Stomach (tissue), 9 donors: ENCODE results near the gene RAB7B. TPM values are rescaled to one million over a fixed set of nuclear protein-coding genes. Genes with fewer than 3 reads are reported as not detected.

Experiments
- DNase-seq, 2 donors: peaks; one replicate each; pipeline versions ENCODE4 v3.0.0 to v3.0.0-alpha.2; 2013 to 2019
- H3K27ac ChIP-seq, 5 donors: fragments of 200-600 bp in 4 of 5; sonication (generic) in 4 of 5; one replicate each; pipeline ENCODE4 v1.5.1; 2013 to 2019; ENCODE audit warnings: mild to moderate bottlenecking in 1 of 5, moderate library complexity in 1 of 5
- H3K27me3 ChIP-seq, 3 donors: fragments of 200-600 bp; sonication (generic); one replicate each; pipeline ENCODE4 v1.5.1; 2017 to 2019; ENCODE audit warnings: mixed run types in 1 of 3
- H3K36me3 ChIP-seq, 4 donors: fragments of 200-600 bp; sonication (generic); 1 replicate in 3 of 4; 2 replicates in 1 of 4; pipeline ENCODE4 v1.5.1; 2016 to 2019
- H3K4me1 ChIP-seq, 4 donors: fragments of 200-600 bp; sonication (generic); one replicate each; pipeline ENCODE4 v1.5.1; 2016 to 2019
- H3K4me3 ChIP-seq, 4 donors: fragments of 200-600 bp; sonication (generic) in 3 of 4; one replicate each; pipeline ENCODE4 v1.5.1; 2016 to 2019; ENCODE audit warnings: mild to moderate bottlenecking in 1 of 4
- H3K9me3 ChIP-seq, 4 donors: fragments of 200-600 bp; sonication (generic); one replicate each; pipeline ENCODE4 v1.5.1; 2016 to 2019
- CTCF ChIP-seq, 7 experiments: fragments of 450-650 bp in 4 of 7; fragments of 200-600 bp in 3 of 7; sonication (generic) in 3 of 7; IDR thresholded peaks; one replicate each; pipeline ENCODE4 v1.5.1; 2016 to 2019; ENCODE audit warnings: antibody characterized with exemption in 7 of 7, control low read depth in 2 of 7, mild to moderate bottlenecking in 1 of 7
- EP300 ChIP-seq: sonication (generic); formaldehyde crosslinking; IDR thresholded peaks from one replicate; pipeline ENCODE4 v1.6.1; 2017; ENCODE audit warnings: antibody characterized with exemption
- POLR2A ChIP-seq, 4 donors: fragments of 450-650 bp; IDR thresholded peaks; one replicate each; pipeline ENCODE4 v1.6.1; 2016; ENCODE audit warnings: antibody characterized with exemption in 4 of 4, control low read depth in 2 of 4, mild to moderate bottlenecking in 1 of 4, moderate library complexity in 1 of 4
- POLR2AphosphoS5 ChIP-seq, 3 donors: sonication (generic); formaldehyde crosslinking; IDR thresholded peaks; one replicate each; pipeline ENCODE4 v1.6.1; 2016; ENCODE audit warnings: antibody characterized with exemption in 3 of 3
- WGBS, 5 donors: extraction: QIAGEN DNeasy Blood & Tissue Kit in 3 of 5; methylation state at CpG; one replicate each; pipeline versions ENCODE4 v1.1.5 to v1.1.7; 2013 to 2018; 5-methylcytosine and 5-hydroxymethylcytosine counted together
- intact Hi-C: fragments of 100-400 bp; cut with DNase I; formaldehyde crosslinking; loops from one replicate; pipeline ENCODE4 v1.15.1; 2023; ENCODE audit warnings: low total_unique reads
- polyA plus RNA-seq, 3 donors: library from polyadenylated mRNA; stranded (reverse); fragments of 200-250 nt; gene quantifications; one replicate each; pipeline ENCODE4 v1.2.3, GENCODE V29; 2013
- total RNA-seq, 5 donors: library from RNA; depleted of rRNA; stranded (reverse); fragments of >200 nt; gene quantifications; one replicate each; pipeline versions ENCODE4 v1.1.0 to v1.2.3, GENCODE V29; 2014 to 2016
- donor health status: healthy with polysubstance abuse.
- donor health status: Bipolar disorder and iron deficiency.
- donor health status: healthy.

Gene RAB7B
- total and polyA plus RNA-seq, 8 donors, result 0.89 to 14.0 (median 6.2) TPM; not detected in 1

GRCh38 chr1:206013026-206013795 is 10.0 kb upstream of the RAB7B start:
- 80 to 92% (median 88%) methylated on average over 6 of the region's 6 CpGs for WGBS, 5 donors
- no peak for DNase-seq
- Histone ChIP-seq H3K4me1 (peaks cover 0 to 36% (median 10%) of the 10 kb centered on the region in 4 donors), H3K9me3 (no peaks in the 10 kb centered on the region), H3K27ac (peak overlapping the region in 1 of 5 donors; percentile 73), H3K4me3 (no peak overlapping the region), H3K36me3 (peaks cover 0 to 50% (median 21%) of the 10 kb centered on the region in 4 donors), H3K27me3 (no peaks in the 10 kb centered on the region)
- no peak for TF ChIP-seq EP300
- no peak for TF ChIP-seq POLR2A (IDR thresholded peaks at IDR 0.05)
- no peak for TF ChIP-seq POLR2AphosphoS5 (IDR thresholded peaks at IDR 0.05)
- TF ChIP-seq CTCF (IDR thresholded peaks at IDR 0.05), result no peak
- intact Hi-C loops, result no loop called here

- Histone ChIP-seq H3K4me1 (peaks cover 0 to 36% (median 8%) of the 10 kb centered on the region in 4 donors), H3K36me3 (peaks cover 0 to 50% (median 21%) of the 10 kb centered on the region in 4 donors), H3K9me3 (no peaks in the 10 kb centered on the region), H3K27me3 (no peaks in the 10 kb centered on the region), H3K4me3 (no peak overlapping the region), H3K27ac (peak overlapping the region; percentile 16 to 73 (median 64))
- TF ChIP-seq POLR2AphosphoS5 (IDR thresholded peaks at IDR 0.05) (peak in 2 of 3 donors; percentile 20 to 65), POLR2A (IDR thresholded peaks at IDR 0.05) (no peak)
- peak; percentile 82 to 90 for DNase-seq
- intact Hi-C loops, result no loop called here
- 38 to 58% (median 50%) methylated on average over 17 of the region's 17 CpGs for WGBS, 5 donors
Measured at GRCh38 chr1:206012086-206012859, 9.1 kb upstream of the RAB7B start.

GRCh38 chr1:206011057-206011456 is 7.9 kb upstream of the RAB7B start:
- TF ChIP-seq POLR2AphosphoS5 (IDR thresholded peaks at IDR 0.05) (no peak), POLR2A (IDR thresholded peaks at IDR 0.05) (no peak), EP300 (no peak), CTCF (IDR thresholded peaks at IDR 0.05) (no peak)
- Histone ChIP-seq H3K27me3 (no peaks in the 10 kb centered on the region), H3K4me3 (no peak overlapping the region), H3K9me3 (no peaks in the 10 kb centered on the region), H3K4me1 (peaks cover 1 to 44% (median 8%) of the 10 kb centered on the region in 4 donors), H3K27ac (peak overlapping the region in 3 of 5 donors; percentile 4 to 73 (median 66)), H3K36me3 (peaks cover 0 to 49% (median 21%) of the 10 kb centered on the region in 4 donors)
- WGBS, 5 donors, result 78 to 88% (median 86%) methylated on average over 7 to 8 of the region's 8 CpGs
- intact Hi-C loops, result no loop called here
- DNase-seq, result no peak

GRCh38 chr1:206010060-206010459 is 6.9 kb upstream of the RAB7B start:
- TF ChIP-seq CTCF (IDR thresholded peaks at IDR 0.05), result no peak
- no peak for TF ChIP-seq EP300
- TF ChIP-seq POLR2A (IDR thresholded peaks at IDR 0.05), result no peak
- TF ChIP-seq POLR2AphosphoS5 (IDR thresholded peaks at IDR 0.05), result no peak
- intact Hi-C loops, result no loop called here
- Histone ChIP-seq H3K4me3 (no peak overlapping the region), H3K27me3 (no peaks in the 10 kb centered on the region), H3K27ac (no peak overlapping the region), H3K9me3 (no peaks in the 10 kb centered on the region), H3K36me3 (peaks cover 0 to 41% (median 20%) of the 10 kb centered on the region in 4 donors), H3K4me1 (peaks cover 0 to 51% (median 14%) of the 10 kb centered on the region in 4 donors)
- 61 to 75% (median 63%) methylated on average over 4 to 5 of the region's 5 CpGs for WGBS, 5 donors
- no peak for DNase-seq
